ENCODE measurements around the gene KIF26B. TPM values are rescaled to one million over a fixed set of nuclear protein-coding genes. Genes with fewer than 3 reads are reported as not detected.

Gene KIF26B
- total and polyA plus RNA-seq, 2 experiments from 2014 or later = 2.5 to 8.0 TPM

GRCh38 chr1:245116131-245116530 lies 38.7 kb upstream of the KIF26B start:
- no peaks in the 10 kb centered on the region for H4K20me1 ChIP-seq (ENCODE audit: insufficient read depth)
- no peak overlapping the region for H2AFZ ChIP-seq
- TF ChIP-seq EZH2 (IDR thresholded peaks at IDR 0.05; ENCODE audit: insufficient read depth, poor library complexity, severe bottlenecking) (no peak), EZH2phosphoT487 (IDR thresholded peaks at IDR 0.05; ENCODE audit: insufficient read depth, low read depth) (no peak)
- no peaks in the 10 kb centered on the region for H3K79me2 ChIP-seq (ENCODE audit: insufficient read depth)
- no peak for DNase-seq
- H3K9me3 ChIP-seq (ENCODE audit: low read depth) = no peaks in the 10 kb centered on the region
- H3K4me3 ChIP-seq = no peak overlapping the region
- no peak overlapping the region for H3K27ac ChIP-seq
- no peaks in the 10 kb centered on the region for H3K36me3 ChIP-seq (ENCODE audit: low read depth)
- no peaks in the 10 kb centered on the region for H3K27me3 ChIP-seq (replicated peaks; ENCODE audit: insufficient read depth)
- in situ Hi-C loops (cut with MboI) = no loop called here
- H3K9ac ChIP-seq = no peak overlapping the region
- H3K4me1 ChIP-seq (ENCODE audit: insufficient read depth) = no peaks in the 10 kb centered on the region
- no peaks in the 10 kb centered on the region for H3K9me2 ChIP-seq (ENCODE audit: insufficient read depth)
- no peaks in the 10 kb centered on the region for H3F3A ChIP-seq (ENCODE audit: insufficient read depth)
- WGBS, 2 experiments (ENCODE audit: low coverage in 1 of 2, low lambda C conversion rate in 2 of 2, missing lambda C conversion rate in 2 of 2) = 85 to 87% methylated on average over 4 of the region's 4 CpGs
- H3K4me2 ChIP-seq (ENCODE audit: unreplicated experiment) = no peak overlapping the region

- no peaks in the 10 kb centered on the region for H3F3A ChIP-seq (ENCODE audit: insufficient read depth)
- 78 to 80% methylated on average over 3 of the region's 3 CpGs for WGBS, 2 experiments (ENCODE audit: low coverage in 1 of 2, low lambda C conversion rate in 2 of 2, missing lambda C conversion rate in 2 of 2)
Measured at GRCh38 chr1:245116751-245117150, 38.0 kb upstream of the KIF26B start.

GRCh38 chr1:245118066-245118465 lies 36.7 kb upstream of the KIF26B start:
- TF ChIP-seq EZH2 (IDR thresholded peaks at IDR 0.05; ENCODE audit: insufficient read depth, poor library complexity, severe bottlenecking) = no peak
- TF ChIP-seq EZH2phosphoT487 (IDR thresholded peaks at IDR 0.05; ENCODE audit: insufficient read depth, low read depth) = no peak
- H3K27ac ChIP-seq = no peak overlapping the region
- no peak overlapping the region for H3K9ac ChIP-seq
- H3F3A ChIP-seq (ENCODE audit: insufficient read depth) = no peaks in the 10 kb centered on the region
- H3K4me2 ChIP-seq (ENCODE audit: unreplicated experiment) = no peak overlapping the region
- H3K9me3 ChIP-seq (ENCODE audit: low read depth) = no peaks in the 10 kb centered on the region
- no peak overlapping the region for H2AFZ ChIP-seq
- H3K79me2 ChIP-seq (ENCODE audit: insufficient read depth) = no peaks in the 10 kb centered on the region
- H3K4me1 ChIP-seq (ENCODE audit: insufficient read depth) = no peaks in the 10 kb centered on the region
- no peaks in the 10 kb centered on the region for H4K20me1 ChIP-seq (ENCODE audit: insufficient read depth)
- H3K36me3 ChIP-seq (ENCODE audit: low read depth) = no peaks in the 10 kb centered on the region
- H3K27me3 ChIP-seq (replicated peaks; ENCODE audit: insufficient read depth) = no peaks in the 10 kb centered on the region
- in situ Hi-C loops (cut with MboI) = no loop called here
- H3K4me3 ChIP-seq = no peak overlapping the region
- 82 to 88% methylated on average over 7 of the region's 7 CpGs for WGBS, 2 experiments (ENCODE audit: low coverage in 1 of 2, low lambda C conversion rate in 2 of 2, missing lambda C conversion rate in 2 of 2)
- H3K9me2 ChIP-seq (ENCODE audit: insufficient read depth) = no peaks in the 10 kb centered on the region
- DNase-seq = no peak

More at GRCh38 chr1:245116751-245117150, 38.0 kb upstream of the KIF26B start:
- Histone ChIP-seq H3K9ac (no peak overlapping the region), H3K9me2 (ENCODE audit: insufficient read depth) (no peaks in the 10 kb centered on the region), H3K36me3 (ENCODE audit: low read depth) (no peaks in the 10 kb centered on the region), H3K27me3 (replicated peaks; ENCODE audit: insufficient read depth) (no peaks in the 10 kb centered on the region), H3K27ac (no peak overlapping the region), H2AFZ (no peak overlapping the region), H3K79me2 (ENCODE audit: insufficient read depth) (no peaks in the 10 kb centered on the region), H3K4me1 (ENCODE audit: insufficient read depth) (no peaks in the 10 kb centered on the region), H3K4me2 (ENCODE audit: unreplicated experiment) (no peak overlapping the region), H3K4me3 (no peak overlapping the region), H4K20me1 (ENCODE audit: insufficient read depth) (no peaks in the 10 kb centered on the region), H3K9me3 (ENCODE audit: low read depth) (no peaks in the 10 kb centered on the region)
- TF ChIP-seq EZH2phosphoT487 (IDR thresholded peaks at IDR 0.05; ENCODE audit: insufficient read depth, low read depth) (no peak), EZH2 (IDR thresholded peaks at IDR 0.05; ENCODE audit: insufficient read depth, poor library complexity, severe bottlenecking) (no peak)
- DNase-seq = no peak
- in situ Hi-C loops (cut with MboI) = no loop called here

- no peak for DNase-seq
Measured at GRCh38 chr1:245118806-245119205, 36.0 kb upstream of the KIF26B start.

GRCh38 chr1:245121523-245121922 lies 33.3 kb upstream of the KIF26B start:
- TF ChIP-seq EZH2phosphoT487 (IDR thresholded peaks at IDR 0.05; ENCODE audit: insufficient read depth, low read depth) (no peak), EZH2 (IDR thresholded peaks at IDR 0.05; ENCODE audit: insufficient read depth, poor library complexity, severe bottlenecking) (no peak)

More at GRCh38 chr1:245118806-245119205, 36.0 kb upstream of the KIF26B start:
- Histone ChIP-seq H3K9me2 (ENCODE audit: insufficient read depth) (no peaks in the 10 kb centered on the region), H4K20me1 (ENCODE audit: insufficient read depth) (no peaks in the 10 kb centered on the region), H3K27ac (no peak overlapping the region), H3K4me3 (no peak overlapping the region), H3K79me2 (ENCODE audit: insufficient read depth) (no peaks in the 10 kb centered on the region), H3K9me3 (ENCODE audit: low read depth) (no peaks in the 10 kb centered on the region), H3K9ac (no peak overlapping the region), H2AFZ (no peak overlapping the region), H3F3A (ENCODE audit: insufficient read depth) (no peaks in the 10 kb centered on the region), H3K4me1 (ENCODE audit: insufficient read depth) (no peaks in the 10 kb centered on the region), H3K27me3 (replicated peaks; ENCODE audit: insufficient read depth) (no peaks in the 10 kb centered on the region), H3K4me2 (ENCODE audit: unreplicated experiment) (no peak overlapping the region), H3K36me3 (ENCODE audit: low read depth) (no peaks in the 10 kb centered on the region)
- 87 to 96% methylated on average over 2 of the region's 2 CpGs for WGBS, 2 experiments (ENCODE audit: low coverage in 1 of 2, low lambda C conversion rate in 2 of 2, missing lambda C conversion rate in 2 of 2)
- in situ Hi-C loops (cut with MboI) = no loop called here
- no peak for TF ChIP-seq EZH2 (IDR thresholded peaks at IDR 0.05; ENCODE audit: insufficient read depth, poor library complexity, severe bottlenecking)
- TF ChIP-seq EZH2phosphoT487 (IDR thresholded peaks at IDR 0.05; ENCODE audit: insufficient read depth, low read depth) = no peak

More at GRCh38 chr1:245121523-245121922, 33.3 kb upstream of the KIF26B start:
- no peaks in the 10 kb centered on the region for H3F3A ChIP-seq (ENCODE audit: insufficient read depth)
- H3K9me2 ChIP-seq (ENCODE audit: insufficient read depth) = no peaks in the 10 kb centered on the region
- no peaks in the 10 kb centered on the region for H3K9me3 ChIP-seq (ENCODE audit: low read depth)
- no peaks in the 10 kb centered on the region for H4K20me1 ChIP-seq (ENCODE audit: insufficient read depth)
- H3K4me2 ChIP-seq (ENCODE audit: unreplicated experiment) = no peak overlapping the region
- H3K9ac ChIP-seq = no peak overlapping the region
- in situ Hi-C loops (cut with MboI) = no loop called here
- H3K36me3 ChIP-seq (ENCODE audit: low read depth) = no peaks in the 10 kb centered on the region
- no peaks in the 10 kb centered on the region for H3K79me2 ChIP-seq (ENCODE audit: insufficient read depth)
- 83 to 86% methylated on average over 7 of the region's 7 CpGs for WGBS, 2 experiments (ENCODE audit: low coverage in 1 of 2, low lambda C conversion rate in 2 of 2, missing lambda C conversion rate in 2 of 2)
- no peak overlapping the region for H3K27ac ChIP-seq
- H3K4me1 ChIP-seq (ENCODE audit: insufficient read depth) = no peaks in the 10 kb centered on the region
- no peak for DNase-seq
- no peak overlapping the region for H3K4me3 ChIP-seq
- no peaks in the 10 kb centered on the region for H3K27me3 ChIP-seq (replicated peaks; ENCODE audit: insufficient read depth)
- no peak overlapping the region for H2AFZ ChIP-seq

Measured in GM23248 (cell line).